Measurements from ENCODE around the gene MYL7.
"Not testable (repeated sequence)": the region's sequence is repeated elsewhere in the genome, so short reads cannot be mapped to it uniquely, and the experiment has no call there.

Gene MYL7, protein sequence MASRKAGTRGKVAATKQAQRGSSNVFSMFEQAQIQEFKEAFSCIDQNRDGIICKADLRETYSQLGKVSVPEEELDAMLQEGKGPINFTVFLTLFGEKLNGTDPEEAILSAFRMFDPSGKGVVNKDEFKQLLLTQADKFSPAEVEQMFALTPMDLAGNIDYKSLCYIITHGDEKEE

DNA sequence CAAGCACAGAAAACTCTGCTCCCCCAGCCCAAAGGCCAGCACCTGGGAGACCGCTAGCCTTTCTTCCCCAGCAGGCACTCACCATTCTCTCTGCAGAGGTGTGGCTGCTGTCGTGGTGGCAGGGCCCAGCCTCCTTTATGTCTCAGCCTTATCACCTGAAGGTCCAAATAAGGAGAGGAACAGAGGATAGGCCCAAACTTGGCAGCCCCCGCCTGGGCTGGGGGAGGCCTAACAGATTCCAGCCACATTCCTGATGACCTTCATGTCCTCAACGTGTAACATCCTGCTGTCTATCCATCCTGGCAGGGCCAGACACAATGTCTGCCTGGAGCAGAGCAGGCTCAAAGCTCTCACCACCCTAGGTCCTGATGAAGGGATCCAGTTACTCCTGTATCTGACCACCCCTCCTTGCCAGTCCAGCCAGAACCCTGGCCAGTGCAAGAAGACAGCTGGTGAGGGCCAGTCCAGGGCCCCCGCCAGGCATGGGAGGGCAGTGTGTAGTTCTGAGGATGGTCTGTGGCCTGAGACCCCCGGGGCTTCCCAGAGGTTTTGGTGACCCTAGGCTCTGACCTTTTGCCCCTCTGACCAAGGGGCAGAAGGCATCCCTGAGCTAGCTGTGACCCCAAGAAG, at the start of gene MYL7:
TSS of gene MYL7 (minus strand) at position 112 of the 630 bp plus-strand sequence. CDS start at position 85, 27 bp downstream.
- intact Hi-C loops (cut with DNase I), result no loop called here
- no peak for DNase-seq

DNA sequence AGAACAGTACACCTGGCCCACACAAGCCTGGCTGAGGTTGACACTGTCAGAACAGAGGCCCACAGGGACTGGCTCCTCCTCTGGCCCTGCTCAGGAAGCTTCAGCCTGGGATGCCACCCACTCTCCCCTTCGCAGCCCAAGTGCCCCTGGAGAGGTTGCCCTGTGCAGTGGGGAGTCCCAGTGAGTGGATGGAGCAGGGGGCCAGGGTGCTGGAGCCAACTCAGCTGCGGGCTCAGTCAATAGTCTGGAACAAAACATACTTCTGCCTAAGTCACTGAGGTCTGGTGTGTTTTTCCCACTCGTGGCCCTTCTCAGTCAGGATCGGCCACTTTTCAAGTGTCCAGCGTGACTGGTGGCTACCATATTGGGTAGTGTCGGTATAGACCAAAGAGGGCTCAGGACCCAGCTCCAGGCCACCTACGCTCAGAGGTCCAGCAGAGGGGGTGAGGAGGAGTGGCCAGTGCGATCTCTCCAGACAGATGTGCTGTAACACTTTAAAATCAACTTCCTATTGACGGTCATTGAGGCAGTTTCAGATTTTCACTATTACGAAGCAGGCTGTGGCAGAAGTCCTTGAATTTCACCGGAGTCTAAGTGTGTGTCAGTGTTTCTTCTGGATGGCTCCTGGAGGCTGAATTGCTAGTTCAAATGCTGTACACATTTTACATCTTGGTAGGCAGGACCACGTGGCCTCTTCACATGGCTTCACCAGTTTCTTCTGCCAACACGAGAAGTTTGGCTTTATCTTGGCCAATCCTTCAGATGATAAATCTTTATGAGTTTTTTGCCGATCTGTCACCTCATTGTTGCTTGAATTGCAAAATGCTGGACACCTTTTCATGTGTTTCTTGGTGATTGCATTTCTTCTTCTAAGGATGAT, 49.1 kb upstream of the MYL7 start:
- intact Hi-C loops (cut with DNase I), result no loop called here

DNA sequence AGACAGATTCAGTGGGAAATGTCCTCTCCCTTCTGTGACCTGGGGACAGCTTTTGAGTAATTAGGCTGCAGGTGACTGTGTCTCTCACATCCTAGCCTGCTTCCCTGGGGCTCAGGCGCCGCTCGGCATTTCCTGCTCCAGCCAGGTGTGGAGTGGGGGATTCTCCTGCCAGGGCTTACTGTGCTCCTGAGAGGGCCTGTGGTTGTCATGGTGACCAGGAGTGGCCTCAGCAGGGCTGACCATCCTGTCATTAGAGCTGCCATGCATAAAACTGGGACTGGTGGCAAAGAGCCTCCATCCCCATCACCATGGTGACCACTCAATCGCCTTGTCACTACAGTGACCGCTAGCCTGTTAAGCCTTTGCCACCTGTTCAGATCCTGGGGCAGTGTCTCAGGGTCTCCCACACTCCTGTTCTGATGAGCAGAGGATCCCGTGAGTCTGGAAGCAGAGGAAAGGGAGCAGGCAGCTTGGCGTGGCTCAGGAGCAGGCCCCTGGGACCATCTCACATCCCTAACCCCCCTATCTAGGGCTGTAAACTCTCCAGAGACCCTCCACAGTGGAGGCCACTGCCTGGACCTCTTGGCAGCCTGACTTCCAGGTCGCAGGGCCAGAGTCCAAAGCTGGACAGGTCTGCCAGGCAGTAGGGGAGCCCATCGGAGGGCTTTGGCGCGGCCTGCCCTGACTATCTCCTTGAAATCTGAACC, 48.3 kb upstream of the MYL7 start, which contains the start of gene GCK:
TSS of gene GCK (minus strand) at position 154 of the 707 bp plus-strand sequence. CDS start 486 bp downstream, outside the sequence.
- no peak for DNase-seq
- intact Hi-C loops (cut with DNase I), result no loop called here

More for the DNA sequence above, 49.1 kb upstream of the MYL7 start:
- peak in 2 of 42 donors; percentile 7 to 26 for DNase-seq

DNA sequence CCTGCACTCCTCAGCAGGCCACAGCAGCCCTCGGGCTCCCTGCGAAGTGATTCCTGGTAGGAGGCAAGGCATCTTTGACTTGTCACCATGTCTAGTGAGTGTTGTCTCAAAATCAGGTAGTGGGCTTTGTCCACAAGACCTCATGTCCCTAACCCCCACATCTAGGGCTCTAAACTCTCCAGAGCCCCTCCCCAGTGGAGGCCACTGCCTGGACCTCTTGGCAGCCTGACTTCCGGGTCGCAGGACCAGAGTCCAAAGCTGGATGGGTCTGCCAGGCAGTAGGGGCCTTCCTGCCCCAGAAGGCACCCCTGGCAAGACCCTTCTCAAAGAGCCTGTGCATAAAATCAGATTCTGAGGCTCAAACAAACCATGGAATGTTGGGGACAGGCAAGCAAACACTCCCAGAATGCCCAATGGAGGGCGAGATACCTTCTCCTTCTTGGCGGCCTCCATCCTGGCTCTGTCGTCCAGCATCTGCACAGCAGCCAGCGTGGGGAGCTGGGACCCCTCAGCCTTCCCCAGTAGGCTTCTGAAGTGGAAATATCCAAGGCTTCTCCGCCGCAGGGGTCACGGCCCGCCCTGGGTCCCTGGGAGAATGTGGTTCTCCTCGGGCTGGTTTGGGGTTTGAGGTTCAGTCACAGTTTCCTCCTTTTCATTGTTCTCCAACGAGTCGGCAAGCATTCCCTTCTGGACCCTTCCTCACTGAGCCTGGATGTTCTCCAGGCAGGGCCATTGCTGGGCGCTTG, 47.5 kb upstream of the MYL7 start:
- intact Hi-C loops (cut with DNase I), result no loop called here
- DNase-seq, result peak in 1 of 42 donors; percentile 3

DNA sequence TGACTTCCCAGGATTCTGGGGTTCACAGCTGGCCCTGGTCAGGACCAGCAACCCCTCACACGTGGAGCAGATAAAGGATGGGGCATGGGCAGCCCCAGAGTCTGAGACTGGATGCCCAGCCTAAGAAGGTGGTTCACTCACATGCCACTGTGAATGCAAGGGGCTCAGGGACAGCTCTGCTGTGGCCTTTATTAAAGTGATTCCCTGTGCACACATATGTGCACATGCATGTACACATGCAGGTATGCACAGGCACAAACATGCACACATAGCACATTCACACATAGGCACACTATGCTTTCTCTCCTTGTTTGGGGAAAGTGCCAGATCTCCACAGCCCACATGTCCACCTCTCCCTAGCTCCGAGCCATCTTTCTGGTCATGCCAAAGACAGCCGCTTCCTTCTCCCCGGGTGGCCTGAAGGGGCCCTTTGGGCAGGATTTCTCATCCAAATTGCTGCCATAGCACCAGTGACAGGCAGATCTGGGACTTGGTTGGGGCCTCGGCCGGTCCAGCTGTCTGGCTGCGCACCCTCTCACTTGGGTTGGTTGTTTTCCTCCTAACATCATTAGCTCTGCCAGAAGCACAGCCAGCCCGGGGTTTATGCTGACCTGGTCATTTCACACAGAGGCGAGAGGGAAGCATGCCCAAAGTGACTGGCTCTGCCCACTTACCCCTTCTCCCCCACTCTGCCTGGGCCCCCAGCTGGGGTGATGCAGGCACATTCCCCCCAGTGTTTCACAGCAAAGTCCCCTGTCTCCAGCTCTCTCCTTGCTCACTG, 46.7 kb upstream of the MYL7 start:
- intact Hi-C loops (cut with DNase I), result no loop called here
- peak in 14 of 42 donors; percentile 8 to 56 (median 21) for DNase-seq

DNA sequence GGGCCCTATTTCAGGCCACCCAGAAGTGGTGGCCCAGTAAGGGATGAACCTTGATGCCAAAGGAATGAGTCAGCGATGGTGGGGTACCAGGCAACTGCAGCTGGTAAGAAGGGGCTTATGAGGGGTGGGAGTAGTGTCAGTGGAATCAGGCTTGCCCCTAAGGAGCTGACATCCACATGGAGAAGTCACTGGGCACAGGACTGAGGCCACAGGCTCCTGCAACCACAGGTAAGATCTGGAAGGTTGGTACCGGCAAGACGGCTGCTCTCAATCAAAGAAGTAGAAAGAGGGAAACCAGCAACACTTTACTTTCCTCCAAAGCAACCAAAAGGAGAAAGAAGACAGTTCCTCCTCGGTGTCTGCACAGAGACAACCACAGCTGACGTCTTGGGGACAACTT, 45.6 kb upstream of the MYL7 start:
- peak in 2 of 42 donors; percentile 13 to 32 for DNase-seq
- intact Hi-C loops (cut with DNase I), result no loop called here

DNA sequence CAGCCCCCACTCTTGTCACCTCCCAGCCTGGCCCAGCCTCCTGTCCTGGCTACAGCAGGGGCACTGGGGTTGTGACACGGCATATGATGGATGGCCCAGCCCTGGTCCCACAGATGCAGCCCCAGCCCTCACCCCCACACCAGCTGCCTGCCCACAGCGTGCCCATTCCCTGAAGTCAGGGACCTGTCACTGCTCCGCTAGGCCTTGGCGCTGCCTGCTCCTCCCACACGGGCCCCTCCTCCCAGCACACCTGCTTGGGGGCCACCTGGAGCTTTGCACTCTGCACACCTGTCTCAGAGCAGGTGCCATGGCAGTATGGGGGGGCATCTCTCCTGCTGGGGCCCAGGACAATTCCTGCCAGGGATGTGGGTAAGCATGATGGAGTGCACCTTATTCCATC, 44.6 kb upstream of the MYL7 start:
- intact Hi-C loops (cut with DNase I), result no loop called here
- DNase-seq, result peak in 1 of 42 donors; percentile 26

DNA sequence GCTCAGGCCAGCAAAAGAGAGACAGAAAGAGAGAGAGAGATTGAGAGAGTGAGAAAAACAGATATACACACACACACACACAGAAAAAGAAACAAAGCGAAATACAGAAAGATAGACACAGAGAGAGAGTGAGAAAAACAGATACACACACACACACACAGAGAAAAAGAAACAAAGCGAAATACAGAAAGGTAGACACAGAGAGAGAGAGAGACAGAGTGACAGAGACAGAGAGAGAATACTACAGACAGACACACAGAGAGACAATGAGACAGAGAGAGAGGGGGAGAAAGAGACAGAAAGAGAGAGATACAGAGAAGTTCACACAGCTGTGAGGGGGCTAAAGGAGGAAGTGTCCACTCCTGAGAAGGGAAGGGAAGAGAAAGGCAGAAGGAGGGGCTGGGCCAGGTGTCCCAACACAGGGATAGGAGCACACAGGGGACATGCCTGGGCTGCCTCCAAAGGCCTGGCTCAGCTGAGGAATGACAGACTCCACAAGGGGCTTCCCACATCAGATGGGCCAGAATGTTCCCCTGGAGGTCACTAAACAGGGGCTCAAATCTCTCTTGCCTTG, 43.8 kb upstream of the MYL7 start:
- intact Hi-C loops (cut with DNase I), result no loop called here
- DNase-seq, result peak in 1 of 42 donors; percentile 16

DNA sequence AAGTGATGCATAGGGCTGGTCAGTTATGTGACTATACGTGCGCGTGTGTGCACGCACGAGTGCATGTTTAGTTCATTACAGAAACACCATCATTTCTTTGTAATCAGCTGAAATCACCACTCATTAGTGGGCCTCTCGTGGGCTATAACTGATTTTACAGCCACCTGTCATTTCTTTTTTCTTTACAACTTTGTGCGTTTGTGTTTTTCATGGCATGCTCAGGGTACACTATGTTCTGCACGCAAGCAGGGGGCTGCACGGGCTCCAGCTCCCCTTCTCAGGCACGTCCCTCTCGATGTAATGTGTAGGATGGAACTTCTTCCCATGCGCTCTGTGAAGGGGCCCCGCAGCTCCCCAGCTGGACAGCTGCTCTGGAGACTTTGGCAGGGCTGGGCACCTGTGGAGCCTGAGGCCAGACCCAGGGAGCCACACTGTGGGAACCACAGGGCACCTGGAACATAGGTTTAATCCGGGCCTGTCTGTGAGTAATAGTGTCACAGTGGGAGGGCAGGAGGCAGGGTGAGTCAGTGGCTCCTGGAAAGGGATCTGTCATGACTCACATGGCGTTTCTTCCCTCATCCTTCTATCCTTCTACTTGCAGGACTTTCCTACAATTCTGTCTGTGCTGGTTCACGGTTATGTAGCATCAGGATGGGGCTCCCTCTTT, 43.2 kb upstream of the MYL7 start:
- peak in 21 of 42 donors; percentile 21 to 74 (median 42) for DNase-seq
- intact Hi-C loops (cut with DNase I), result no loop called here

DNA sequence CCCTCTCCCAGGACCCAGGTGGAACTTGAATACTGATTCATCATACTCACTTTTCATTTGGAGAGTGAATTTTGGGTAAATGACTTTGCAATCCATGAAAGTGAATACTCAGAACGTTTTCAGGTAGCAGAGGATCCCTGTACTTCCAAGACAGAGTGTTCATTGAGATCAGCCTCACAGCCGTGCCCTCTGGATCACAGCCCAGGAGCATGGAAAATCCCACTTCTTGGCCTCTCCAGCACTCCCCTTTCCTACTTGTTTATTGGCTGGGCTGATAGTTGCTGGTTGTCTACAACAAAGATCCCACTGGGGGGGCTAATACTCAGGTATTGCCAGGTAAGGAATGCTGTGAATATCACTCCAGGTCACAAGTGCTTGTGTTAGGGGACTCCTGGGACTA, 42.3 kb upstream of the MYL7 start:
- intact Hi-C loops (cut with DNase I), result no loop called here
- peak in 2 of 42 donors; percentile 29 to 42 for DNase-seq

DNA sequence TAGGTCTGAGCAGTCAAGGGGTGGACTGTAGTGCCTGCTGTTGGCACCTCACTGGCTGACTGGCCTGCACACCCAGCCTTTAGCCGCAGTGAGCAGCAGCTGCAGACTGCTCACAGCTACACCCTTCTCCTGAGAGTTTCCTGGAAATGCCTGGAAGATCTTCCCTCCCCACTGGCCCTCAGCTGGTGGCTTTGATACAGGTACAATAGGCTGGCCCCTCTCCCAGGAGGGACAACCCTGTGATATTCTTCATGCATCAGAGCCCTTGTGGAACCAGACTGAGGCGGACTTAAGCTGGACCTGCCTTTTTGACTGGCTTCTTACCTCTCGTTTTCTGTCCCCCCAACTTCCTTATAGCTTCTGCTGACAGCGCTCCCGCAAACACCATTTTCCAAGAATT, 41.7 kb upstream of the MYL7 start:
- intact Hi-C loops (cut with DNase I), result no loop called here
- peak in 1 of 42 donors; percentile 15 for DNase-seq

DNA sequence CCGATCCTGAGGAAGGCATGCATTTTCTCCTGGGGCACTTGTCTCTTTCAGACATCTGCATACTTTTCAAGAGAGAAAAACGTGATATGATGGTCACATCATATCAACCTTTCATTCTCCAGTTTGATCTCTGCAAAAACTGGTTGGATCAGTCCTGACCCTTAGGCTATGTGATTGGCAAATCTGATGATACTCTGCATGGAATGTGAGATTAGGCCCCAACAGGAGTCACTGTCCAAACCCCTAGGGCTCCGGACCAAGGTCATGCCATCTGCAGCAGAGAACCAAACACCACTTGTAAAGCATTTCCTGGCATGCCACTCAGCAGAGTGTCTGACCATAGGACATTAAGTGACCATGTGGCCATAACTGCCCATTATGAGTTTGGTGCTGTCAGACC, 39.5 kb upstream of the MYL7 start:
- intact Hi-C loops (cut with DNase I), result no loop called here

DNA sequence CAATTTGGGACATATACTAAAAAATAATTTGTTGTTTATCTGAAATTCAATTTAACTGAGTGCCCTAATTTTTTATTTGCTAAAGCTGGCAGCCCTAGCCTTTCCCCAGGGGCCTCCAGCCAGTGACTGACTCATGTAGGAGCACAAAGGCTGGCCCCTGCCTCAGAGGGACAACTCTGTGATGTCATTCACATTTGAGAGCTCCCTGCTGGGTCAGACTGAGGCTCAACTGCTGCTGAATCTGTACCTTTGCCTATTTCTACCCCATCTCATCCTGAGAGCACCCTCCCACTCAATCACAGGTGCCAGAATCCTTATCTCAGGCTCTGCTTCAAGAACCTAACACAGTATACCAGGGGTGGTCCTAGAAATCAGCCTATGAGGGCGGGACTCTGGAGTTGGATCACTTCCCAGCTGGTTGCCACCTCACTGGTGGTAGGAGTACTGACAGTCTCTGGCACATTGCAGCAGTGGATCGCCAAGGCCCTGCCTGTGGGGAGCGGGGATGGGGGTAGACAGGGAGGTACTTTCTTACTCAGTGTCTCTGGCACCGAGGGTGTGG, 36.5 kb upstream of the MYL7 start:
- peak in 19 of 42 donors; percentile 7 to 83 (median 42) for DNase-seq
- intact Hi-C loops (cut with DNase I), result no loop called here

More for the DNA sequence above, 39.5 kb upstream of the MYL7 start:
- DNase-seq, result peak in 1 of 42 donors; percentile 15

DNA sequence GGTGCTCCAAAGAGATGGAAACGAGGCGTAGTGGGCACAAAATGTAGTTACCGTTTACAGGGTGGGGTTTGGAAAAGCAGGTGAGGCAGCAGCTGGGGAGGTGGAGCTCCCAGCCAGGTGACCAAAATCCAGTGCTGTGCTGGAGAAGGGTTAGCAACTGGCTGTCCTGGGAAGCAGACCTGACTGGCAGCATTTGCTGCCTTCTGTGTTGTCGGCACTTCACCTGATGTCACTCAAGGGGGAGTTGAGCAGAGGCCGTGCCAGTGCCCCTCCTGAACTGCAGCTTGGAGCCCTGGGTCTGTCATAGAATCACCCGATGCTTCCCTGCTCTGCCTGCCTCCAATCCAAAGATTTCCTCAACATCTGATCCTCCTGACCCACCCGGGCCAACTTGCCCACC, 35.4 kb upstream of the MYL7 start:
- intact Hi-C loops (cut with DNase I), result no loop called here
- peak in 1 of 42 donors; percentile 12 for DNase-seq

DNA sequence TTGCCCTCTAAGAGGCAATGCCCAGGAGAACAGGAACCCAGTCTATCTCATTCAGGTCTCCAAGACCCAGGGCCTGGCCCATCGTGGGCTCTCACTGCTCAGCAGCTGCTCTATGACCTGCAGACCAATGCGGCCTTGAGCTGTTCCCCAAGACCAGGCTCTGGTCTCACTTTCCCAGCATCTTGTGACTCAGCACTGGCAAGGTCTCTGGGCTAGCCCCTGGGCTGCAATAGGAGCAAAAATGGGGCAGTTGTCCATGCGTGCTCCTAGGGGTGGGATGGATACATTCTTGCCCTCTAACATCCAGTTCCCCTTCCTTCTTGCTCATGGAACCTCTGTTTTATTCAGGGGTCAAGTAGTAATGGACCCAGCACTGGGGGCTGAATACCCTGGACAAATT, 34.6 kb upstream of the MYL7 start:
- intact Hi-C loops (cut with DNase I), result no loop called here
- peak in 1 of 42 donors; percentile 29 for DNase-seq

DNA sequence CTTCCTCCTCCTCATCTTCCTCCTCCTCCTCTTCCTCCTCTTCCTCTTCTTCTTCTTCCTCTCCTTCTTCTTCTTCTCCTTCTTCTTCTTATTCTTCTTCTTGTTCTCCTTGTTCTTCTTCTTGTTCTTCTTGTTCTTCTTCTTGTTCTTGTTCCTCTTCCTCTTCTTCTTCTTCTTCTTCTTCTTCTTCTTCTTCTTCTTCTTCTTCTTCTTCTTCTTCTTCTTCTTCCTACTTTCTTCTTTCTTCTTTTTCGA, 33.5 kb upstream of the MYL7 start:
- intact Hi-C loops (cut with DNase I), result not testable (repeated sequence)

More for the DNA sequence above, 33.5 kb upstream of the MYL7 start:
- DNase-seq, result not testable (repeated sequence)

All from head of caudate nucleus (tissue), 42 donors.